ENCODE results near the gene PTGFRN. TPM values are rescaled to one million over a fixed set of nuclear protein-coding genes. Genes with fewer than 3 reads are reported as not detected.

The PTGFRN gene
- total RNA-seq, 1 donor from 2014 or later, result 31.2 TPM

DNA sequence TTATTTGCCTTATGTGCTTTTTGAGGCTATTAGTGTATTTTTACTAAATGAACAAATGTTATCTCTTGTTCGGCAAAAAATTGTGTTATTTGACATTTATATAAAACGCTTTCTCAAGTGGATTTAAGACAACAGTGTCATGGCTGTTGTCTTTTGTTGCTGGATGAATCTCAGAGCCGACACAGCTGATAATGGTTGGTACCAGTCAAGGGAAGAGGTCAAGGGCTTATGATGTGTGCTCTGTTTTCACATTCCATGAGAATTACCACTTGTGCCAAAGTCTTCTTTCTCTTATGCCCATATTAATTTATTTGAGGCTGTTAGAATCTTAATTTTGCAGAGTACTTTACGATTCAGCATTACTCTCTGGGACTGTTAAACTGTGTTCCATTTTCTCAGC lies 74.0 kb downstream of the PTGFRN start:
- no peaks in the 10 kb centered on the region for H3K27me3 ChIP-seq
- DNase-seq, result no peak
- intact Hi-C loops (cut with DNase I), result no loop called here

DNA sequence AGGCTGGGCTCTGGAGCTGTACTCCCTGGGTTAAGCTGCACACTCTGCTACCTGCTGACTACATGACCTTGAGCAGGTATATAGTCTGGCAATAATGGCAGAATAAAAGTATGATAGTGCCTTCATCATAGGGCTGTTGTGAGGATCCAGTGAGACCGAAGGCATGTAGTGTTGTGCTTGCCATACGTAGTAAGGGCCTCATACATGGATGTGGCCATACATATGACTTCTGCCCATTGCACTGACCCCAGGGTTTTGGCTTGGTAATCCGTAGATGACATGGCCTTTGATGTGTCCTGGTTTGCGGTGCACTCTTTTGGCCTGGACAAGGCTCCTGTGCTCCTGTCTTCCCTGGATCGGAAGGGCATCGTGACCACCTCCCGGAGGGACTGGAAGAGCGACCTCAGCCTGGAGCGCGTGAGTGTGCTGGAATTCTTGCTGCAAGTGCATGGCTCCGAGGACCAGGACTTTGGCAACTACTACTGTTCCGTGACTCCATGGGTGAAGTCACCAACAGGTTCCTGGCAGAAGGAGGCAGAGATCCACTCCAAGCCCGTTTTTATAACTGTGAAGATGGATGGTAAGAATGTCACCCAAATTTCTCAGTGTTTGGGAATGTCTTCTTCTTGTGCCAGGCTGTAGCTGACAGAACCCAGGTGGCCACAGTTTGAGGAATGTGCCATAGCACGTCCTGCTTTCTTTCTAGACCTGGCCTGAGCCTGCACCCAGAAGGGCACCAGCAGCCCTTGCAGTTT lies 74.9 kb downstream of the PTGFRN start:
- ATAC-seq (no peak), DNase-seq (no peak)
- intact Hi-C loops (cut with DNase I), result no loop called here
- Histone ChIP-seq H3K4me3 (no peak overlapping the region), H3K36me3 (no peaks in the 10 kb centered on the region), H3K27me3 (no peaks in the 10 kb centered on the region), H3K4me1 (no peaks in the 10 kb centered on the region), H3K27ac (no peak overlapping the region), H3K9me3 (no peaks in the 10 kb centered on the region)
- TF ChIP-seq, protein P1, sequence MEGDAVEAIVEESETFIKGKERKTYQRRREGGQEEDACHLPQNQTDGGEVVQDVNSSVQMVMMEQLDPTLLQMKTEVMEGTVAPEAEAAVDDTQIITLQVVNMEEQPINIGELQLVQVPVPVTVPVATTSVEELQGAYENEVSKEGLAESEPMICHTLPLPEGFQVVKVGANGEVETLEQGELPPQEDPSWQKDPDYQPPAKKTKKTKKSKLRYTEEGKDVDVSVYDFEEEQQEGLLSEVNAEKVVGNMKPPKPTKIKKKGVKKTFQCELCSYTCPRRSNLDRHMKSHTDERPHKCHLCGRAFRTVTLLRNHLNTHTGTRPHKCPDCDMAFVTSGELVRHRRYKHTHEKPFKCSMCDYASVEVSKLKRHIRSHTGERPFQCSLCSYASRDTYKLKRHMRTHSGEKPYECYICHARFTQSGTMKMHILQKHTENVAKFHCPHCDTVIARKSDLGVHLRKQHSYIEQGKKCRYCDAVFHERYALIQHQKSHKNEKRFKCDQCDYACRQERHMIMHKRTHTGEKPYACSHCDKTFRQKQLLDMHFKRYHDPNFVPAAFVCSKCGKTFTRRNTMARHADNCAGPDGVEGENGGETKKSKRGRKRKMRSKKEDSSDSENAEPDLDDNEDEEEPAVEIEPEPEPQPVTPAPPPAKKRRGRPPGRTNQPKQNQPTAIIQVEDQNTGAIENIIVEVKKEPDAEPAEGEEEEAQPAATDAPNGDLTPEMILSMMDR (IDR thresholded peaks at IDR 0.05), result no peak

More for the DNA sequence above, 74.0 kb downstream of the PTGFRN start:
- no peak for ATAC-seq
- Histone ChIP-seq H3K4me1 (no peaks in the 10 kb centered on the region), H3K27ac (no peak overlapping the region), H3K36me3 (no peaks in the 10 kb centered on the region), H3K4me3 (no peak overlapping the region), H3K9me3 (no peaks in the 10 kb centered on the region)
- TF ChIP-seq, protein P1 (IDR thresholded peaks at IDR 0.05), result no peak

DNA sequence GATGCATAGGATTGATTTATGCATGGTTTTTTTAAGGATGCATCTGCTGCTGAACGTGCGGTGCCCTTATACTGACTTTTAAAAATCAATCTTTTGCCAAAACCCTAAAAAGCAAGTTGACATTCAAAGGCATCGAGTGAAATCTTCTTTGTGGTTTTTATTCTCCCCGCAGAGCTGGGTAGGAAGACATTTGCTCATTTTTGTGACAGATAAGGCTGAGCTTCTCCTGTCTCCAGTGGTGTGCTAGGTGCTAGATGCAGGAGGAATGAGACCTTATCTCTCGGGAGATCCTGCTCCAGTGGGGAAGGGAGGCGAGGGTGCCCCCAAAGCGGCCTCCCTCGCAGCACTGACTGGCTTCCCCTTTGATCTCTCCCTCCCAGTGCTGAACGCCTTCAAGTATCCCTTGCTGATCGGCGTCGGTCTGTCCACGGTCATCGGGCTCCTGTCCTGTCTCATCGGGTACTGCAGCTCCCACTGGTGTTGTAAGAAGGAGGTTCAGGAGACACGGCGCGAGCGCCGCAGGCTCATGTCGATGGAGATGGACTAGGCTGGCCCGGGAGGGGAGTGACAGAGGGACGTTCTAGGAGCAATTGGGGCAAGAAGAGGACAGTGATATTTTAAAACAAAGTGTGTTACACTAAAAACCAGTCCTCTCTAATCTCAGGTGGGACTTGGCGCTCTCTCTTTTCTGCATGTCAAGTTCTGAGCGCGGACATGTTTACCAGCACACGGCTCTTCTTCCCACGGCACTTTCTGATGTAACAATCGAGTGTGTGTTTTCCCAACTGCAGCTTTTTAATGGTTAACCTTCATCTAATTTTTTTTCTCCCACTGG lies 76.9 kb downstream of the PTGFRN start:
- Histone ChIP-seq H3K27ac (no peak overlapping the region), H3K9me3 (no peaks in the 10 kb centered on the region), H3K27me3 (no peaks in the 10 kb centered on the region), H3K36me3 (no peaks in the 10 kb centered on the region), H3K4me1 (no peaks in the 10 kb centered on the region), H3K4me3 (no peak overlapping the region)
- TF ChIP-seq, protein P1 (IDR thresholded peaks at IDR 0.05), result no peak
- ATAC-seq (no peak), DNase-seq (no peak)
- intact Hi-C loops (cut with DNase I), result no loop called here

DNA sequence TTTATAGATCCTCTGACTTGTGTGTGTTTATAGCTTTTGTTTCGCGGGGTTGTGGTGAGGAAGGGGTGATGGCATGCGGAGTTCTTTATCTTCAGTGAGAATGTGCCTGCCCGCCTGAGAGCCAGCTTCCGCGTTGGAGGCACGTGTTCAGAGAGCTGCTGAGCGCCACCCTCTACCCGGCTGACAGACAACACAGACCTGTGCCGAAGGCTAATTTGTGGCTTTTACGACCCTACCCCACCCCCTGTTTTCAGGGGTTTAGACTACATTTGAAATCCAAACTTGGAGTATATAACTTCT lies 77.5 kb downstream of the PTGFRN start:
- no peaks in the 10 kb centered on the region for H3K36me3 ChIP-seq
- DNase-seq (no peak), ATAC-seq (no peak)

DNA sequence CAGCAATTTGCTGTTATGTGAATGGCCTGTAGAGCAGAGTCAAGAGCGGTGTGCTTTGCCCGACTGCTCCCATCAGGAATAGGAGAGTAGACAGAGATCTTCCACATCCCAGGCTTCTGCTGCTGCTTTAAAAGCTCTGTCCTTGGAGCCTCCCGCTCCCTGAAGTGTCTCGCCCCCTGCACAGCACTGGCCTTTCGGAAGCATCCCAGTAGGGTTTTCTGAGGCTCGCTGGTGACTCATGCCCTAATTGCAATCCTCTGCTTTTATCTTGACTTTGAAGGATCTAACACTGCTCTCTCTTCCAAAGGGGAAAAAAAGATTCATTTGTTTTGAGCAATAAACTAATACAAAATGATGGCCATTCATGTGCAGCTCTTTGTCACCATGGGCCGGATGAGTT lies 78.5 kb downstream of the PTGFRN start:
- Histone ChIP-seq H3K4me3 (no peak overlapping the region), H3K4me1 (no peaks in the 10 kb centered on the region), H3K36me3 (no peaks in the 10 kb centered on the region), H3K9me3 (no peaks in the 10 kb centered on the region), H3K27me3 (no peaks in the 10 kb centered on the region), H3K27ac (no peak overlapping the region)
- DNase-seq (no peak), ATAC-seq (no peak)
- intact Hi-C loops (cut with DNase I), result no loop called here
- TF ChIP-seq, protein P1 (IDR thresholded peaks at IDR 0.05), result no peak

More for the DNA sequence above, 77.5 kb downstream of the PTGFRN start:
- intact Hi-C loops (cut with DNase I), result no loop called here
- Histone ChIP-seq H3K4me1 (no peaks in the 10 kb centered on the region), H3K27ac (no peak overlapping the region), H3K9me3 (no peaks in the 10 kb centered on the region), H3K27me3 (no peaks in the 10 kb centered on the region), H3K4me3 (no peak overlapping the region)
- TF ChIP-seq, protein P1 (IDR thresholded peaks at IDR 0.05), result no peak
